ENCODE data around the gene PGLYRP2. TPM values are rescaled to one million over a fixed set of nuclear protein-coding genes. Genes with fewer than 3 reads are reported as not detected.

PGLYRP2 gene
- total and polyA plus RNA-seq, 4 donors = 0.10 TPM; not detected in 3

DNA sequence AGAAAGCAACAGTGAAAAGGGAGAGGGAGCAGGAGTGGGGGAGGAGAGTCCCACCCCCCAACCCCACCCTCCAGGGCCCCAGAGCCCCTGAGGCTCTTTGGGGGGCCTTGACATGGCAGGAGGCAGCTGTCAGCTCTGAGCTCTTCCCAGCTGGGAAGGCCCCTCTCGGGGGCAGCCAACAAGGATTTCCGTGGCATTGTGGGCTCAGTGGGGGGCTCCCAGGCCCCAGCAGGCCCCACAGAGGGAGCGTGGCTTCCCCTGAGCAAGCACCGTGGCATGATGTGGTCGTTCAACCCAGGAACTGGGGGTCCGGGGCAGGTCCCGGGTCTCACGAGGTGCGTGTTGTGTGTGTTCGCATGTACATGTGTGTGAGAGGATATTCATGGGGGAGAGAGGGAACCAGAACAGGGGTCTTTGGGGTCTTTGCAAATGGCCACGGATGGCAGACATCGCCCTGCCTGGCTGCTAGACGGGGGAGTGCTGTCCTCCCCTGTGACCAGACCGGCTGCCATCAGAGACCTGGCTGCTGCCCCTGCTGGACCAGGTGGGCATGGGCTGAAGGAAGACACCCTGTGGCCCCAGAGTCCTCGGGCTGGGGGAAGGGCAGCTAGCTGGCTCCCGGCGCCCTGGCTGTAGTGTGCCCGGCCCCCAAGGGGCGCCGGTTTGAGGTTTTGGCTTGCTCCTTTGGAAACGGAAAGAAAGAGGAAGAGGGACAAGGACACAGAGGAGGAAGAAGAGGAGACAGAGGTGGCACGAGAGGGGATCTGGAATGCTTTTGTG is 56.8 kb downstream of the PGLYRP2 start:
- Histone ChIP-seq H3K9ac (ENCODE audit: insufficient read depth in 1 of 2, low read length in 2 of 2) (no peak overlapping the region), H3K36me3 (ENCODE audit: control insufficient read depth in 4 of 4, insufficient read depth in 4 of 4, low read length in 4 of 4) (peaks cover 12 to 53% (median 41%) of the 10 kb centered on the region in 4 donors)

DNA sequence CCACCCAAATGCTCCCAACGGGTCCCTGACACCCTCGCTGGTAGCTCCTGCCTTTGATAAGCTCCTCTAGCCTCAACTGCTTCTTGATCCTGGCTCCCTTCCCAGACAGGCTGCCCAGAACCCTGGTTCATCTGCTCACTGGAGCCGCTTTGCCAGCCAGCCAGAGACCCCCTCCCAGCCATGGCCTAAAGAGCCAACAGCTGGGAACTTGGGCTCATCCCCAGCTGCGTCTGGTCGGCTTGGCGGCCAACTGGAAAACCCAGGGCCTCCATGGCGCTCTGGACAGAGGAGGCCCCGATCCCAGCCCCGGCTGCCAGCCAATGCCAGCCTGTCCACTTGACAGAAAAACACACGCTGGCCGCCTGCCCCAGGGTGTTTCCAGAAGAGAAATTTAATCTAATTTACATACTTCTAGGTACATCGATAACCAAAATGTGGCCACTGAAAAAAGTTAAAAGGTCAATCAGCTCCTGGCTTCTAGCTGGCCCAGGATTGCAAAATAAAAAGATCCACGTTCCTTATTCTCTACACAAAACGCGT is 57.5 kb downstream of the PGLYRP2 start:
- no peaks in the 10 kb centered on the region for H3K27me3 ChIP-seq (ENCODE audit: control insufficient read depth in 3 of 3, insufficient read depth in 3 of 3, low read length in 2 of 3)
- H3K9ac ChIP-seq (ENCODE audit: insufficient read depth in 1 of 2, low read length in 2 of 2) = no peak overlapping the region
- TF ChIP-seq, protein P1, sequence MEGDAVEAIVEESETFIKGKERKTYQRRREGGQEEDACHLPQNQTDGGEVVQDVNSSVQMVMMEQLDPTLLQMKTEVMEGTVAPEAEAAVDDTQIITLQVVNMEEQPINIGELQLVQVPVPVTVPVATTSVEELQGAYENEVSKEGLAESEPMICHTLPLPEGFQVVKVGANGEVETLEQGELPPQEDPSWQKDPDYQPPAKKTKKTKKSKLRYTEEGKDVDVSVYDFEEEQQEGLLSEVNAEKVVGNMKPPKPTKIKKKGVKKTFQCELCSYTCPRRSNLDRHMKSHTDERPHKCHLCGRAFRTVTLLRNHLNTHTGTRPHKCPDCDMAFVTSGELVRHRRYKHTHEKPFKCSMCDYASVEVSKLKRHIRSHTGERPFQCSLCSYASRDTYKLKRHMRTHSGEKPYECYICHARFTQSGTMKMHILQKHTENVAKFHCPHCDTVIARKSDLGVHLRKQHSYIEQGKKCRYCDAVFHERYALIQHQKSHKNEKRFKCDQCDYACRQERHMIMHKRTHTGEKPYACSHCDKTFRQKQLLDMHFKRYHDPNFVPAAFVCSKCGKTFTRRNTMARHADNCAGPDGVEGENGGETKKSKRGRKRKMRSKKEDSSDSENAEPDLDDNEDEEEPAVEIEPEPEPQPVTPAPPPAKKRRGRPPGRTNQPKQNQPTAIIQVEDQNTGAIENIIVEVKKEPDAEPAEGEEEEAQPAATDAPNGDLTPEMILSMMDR (IDR thresholded peaks at IDR 0.05; ENCODE audit: control extremely low read depth, extremely low read depth) = no peak
- H3K27ac ChIP-seq (ENCODE audit: low read depth in 1 of 2, low read length in 1 of 2) = peak overlapping the region; percentile 7 to 24
- H3K36me3 ChIP-seq (ENCODE audit: control insufficient read depth in 4 of 4, insufficient read depth in 4 of 4, low read length in 4 of 4) = peaks cover 12 to 46% (median 36%) of the 10 kb centered on the region in 4 donors
- peaks cover 0 to 2% (median 0%) of the 10 kb centered on the region in 4 donors for H3K9me3 ChIP-seq (ENCODE audit: control insufficient read depth in 4 of 4, insufficient read depth in 3 of 4, low read length in 3 of 4)
- peaks cover 6 to 50% (median 18%) of the 10 kb centered on the region in 5 donors for H3K4me1 ChIP-seq (ENCODE audit: control insufficient read depth in 5 of 5, insufficient read depth in 5 of 5, low read length in 5 of 5)
- ATAC-seq (ENCODE audit: insufficient read depth, low FRiP score) = no peak
- peak; percentile 71 to 82 (median 77) for DNase-seq
- H3K4me3 ChIP-seq = no peak overlapping the region
- 63 to 70% methylated on average over 15 of the region's 15 CpGs for WGBS, 2 donors

More for the DNA sequence above, 56.8 kb downstream of the PGLYRP2 start:
- Histone ChIP-seq H3K4me3 (no peak overlapping the region), H3K9me3 (ENCODE audit: control insufficient read depth in 4 of 4, insufficient read depth in 3 of 4, low read length in 3 of 4) (peaks cover 0 to 2% (median 0%) of the 10 kb centered on the region in 4 donors), H3K27me3 (ENCODE audit: control insufficient read depth in 3 of 3, insufficient read depth in 3 of 3, low read length in 2 of 3) (no peaks in the 10 kb centered on the region), H3K4me1 (ENCODE audit: control insufficient read depth in 5 of 5, insufficient read depth in 5 of 5, low read length in 5 of 5) (peaks cover 3 to 43% (median 14%) of the 10 kb centered on the region in 5 donors), H3K27ac (ENCODE audit: low read depth in 1 of 2, low read length in 1 of 2) (no peak overlapping the region)
- peak in 1 of 3 donors; percentile 30 for DNase-seq
- WGBS, 2 donors = 65 to 87% methylated on average over 22 of the region's 22 CpGs
- ATAC-seq (ENCODE audit: insufficient read depth, low FRiP score) = no peak
- TF ChIP-seq, protein P1 (IDR thresholded peaks at IDR 0.05; ENCODE audit: control extremely low read depth, extremely low read depth) = no peak

DNA sequence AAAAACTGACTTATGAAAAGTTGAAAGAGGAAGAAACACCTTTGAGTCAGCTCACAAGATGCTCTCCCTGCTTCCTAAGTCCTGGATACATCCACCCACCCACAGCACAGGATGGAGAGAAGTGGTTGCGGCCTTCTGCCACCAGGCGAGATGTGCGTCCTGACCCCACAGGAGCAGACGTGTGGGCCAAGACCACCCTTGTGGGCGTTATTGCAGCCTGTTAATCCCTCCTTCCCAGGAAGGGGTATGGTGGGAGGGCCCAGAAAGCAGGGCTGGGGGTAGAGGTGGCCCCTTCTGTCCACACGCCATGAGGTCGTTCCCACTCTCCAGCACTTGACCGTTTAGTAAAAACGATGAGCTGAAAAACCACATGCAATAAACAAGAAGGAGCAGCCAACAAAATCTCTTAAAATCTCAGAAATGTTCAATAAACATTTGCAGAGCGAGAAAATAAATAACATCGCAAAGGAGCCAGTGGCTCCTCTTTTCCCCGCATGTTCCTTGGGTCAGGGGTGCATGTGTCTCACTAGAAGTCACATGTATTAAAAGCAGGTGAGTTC is 58.1 kb downstream of the PGLYRP2 start:
- ATAC-seq (ENCODE audit: insufficient read depth, low FRiP score) (no peak), DNase-seq (peak; percentile 32 to 68 (median 52))
- Histone ChIP-seq H3K9ac (ENCODE audit: insufficient read depth in 1 of 2, low read length in 2 of 2) (no peak overlapping the region), H3K4me3 (no peak overlapping the region), H3K27me3 (ENCODE audit: control insufficient read depth in 3 of 3, insufficient read depth in 3 of 3, low read length in 2 of 3) (no peaks in the 10 kb centered on the region), H3K9me3 (ENCODE audit: control insufficient read depth in 4 of 4, insufficient read depth in 3 of 4, low read length in 3 of 4) (peaks cover 0 to 2% (median 0%) of the 10 kb centered on the region in 4 donors), H3K27ac (ENCODE audit: low read depth in 1 of 2, low read length in 1 of 2) (no peak overlapping the region), H3K4me1 (ENCODE audit: control insufficient read depth in 5 of 5, insufficient read depth in 5 of 5, low read length in 5 of 5) (peaks cover 9 to 56% (median 19%) of the 10 kb centered on the region in 5 donors), H3K36me3 (ENCODE audit: control insufficient read depth in 4 of 4, insufficient read depth in 4 of 4, low read length in 4 of 4) (peaks cover 12 to 42% (median 33%) of the 10 kb centered on the region in 4 donors)
- 81% methylated on average over 12 of the region's 12 CpGs for WGBS, 2 donors
- TF ChIP-seq, protein P1 (IDR thresholded peaks at IDR 0.05; ENCODE audit: control extremely low read depth, extremely low read depth) = no peak

Measured in lung (tissue), 12 donors.